ENCODE results near the gene CYP1A1. TPM values are rescaled to one million over a fixed set of nuclear protein-coding genes. Genes with fewer than 3 reads are reported as not detected.

CYP1A1 gene
- total and polyA plus RNA-seq, 2 of the 13 experiments (the other 11 are each of a cell fraction or from before 2014, with no cell fraction given), result 7.9 to 8.0 TPM

- H3K4me2 ChIP-seq (ENCODE audit: low read depth, low read length), result peak overlapping the region; percentile 87
- CTCF ChIA-PET (ENCODE audit: low intra/inter-chr PET ratio, low total read pairs), result interaction anchor here (0.8 to 5.8 kb wide), 8 partner anchors 28 to 150 kb away, joined by 3 to 59 read pairs (median 5); no protein-coding TSS in a partner anchor
- TF ChIP-seq ZNF260 (CRISPR knock-in tag; IDR thresholded peaks at IDR 0.05; ENCODE audit: borderline replicate concordance, low read depth) (no peak), ZFP37 (CRISPR knock-in tag; IDR thresholded peaks at IDR 0.05; ENCODE audit: borderline replicate concordance) (no peak), SATB2 (CRISPR knock-in tag; IDR thresholded peaks at IDR 0.05) (no peak), BHLHE40 (IDR thresholded peaks at IDR 0.05; ENCODE audit: low read length) (no peak), ZNF430 (CRISPR knock-in tag; IDR thresholded peaks at IDR 0.05) (0 out of 2 replicates have a peak, but pooled peaks have one; percentile 22), STAG1 (CRISPR knock-in tag; IDR thresholded peaks at IDR 0.05) (peak; percentile 97), AHR (CRISPR knock-in tag; IDR thresholded peaks at IDR 0.05) (no peak), EZH2 (conservative IDR thresholded peaks at IDR 0.05; ENCODE audit: low read depth, low read length) (no peak), SYNCRIP (IDR thresholded peaks at IDR 0.05; ENCODE audit: insufficient read depth, low read depth, low read length) (no peak), ZBTB7A (CRISPR knock-in tag; IDR thresholded peaks at IDR 0.05) (0 out of 2 replicates have a peak, but pooled peaks have one; percentile 46), SAP130 (CRISPR knock-in tag; IDR thresholded peaks at IDR 0.05; ENCODE audit: low read depth) (peak; percentile 50; the same call in 1 of the 2 replicates), ZFAT (CRISPR knock-in tag; conservative IDR thresholded peaks at IDR 0.05) (no peak), ZNF549 (CRISPR knock-in tag; IDR thresholded peaks at IDR 0.05) (no peak), KDM4B (CRISPR knock-in tag; IDR thresholded peaks at IDR 0.05) (no peak), ZNF207 (IDR thresholded peaks at IDR 0.05; ENCODE audit: borderline replicate concordance) (no peak), MEF2D (CRISPR knock-in tag; IDR thresholded peaks at IDR 0.05) (0 out of 2 replicates have a peak, but pooled peaks have one; percentile 33), ZBTB20 (CRISPR knock-in tag; IDR thresholded peaks at IDR 0.05; ENCODE audit: borderline replicate concordance, low read depth) (0 out of 2 replicates have a peak, but pooled peaks have one; percentile 45), MNT (IDR thresholded peaks at IDR 0.05) (peak; percentile 91), TFDP1 (CRISPR knock-in tag; IDR thresholded peaks at IDR 0.05; ENCODE audit: borderline replicate concordance) (peak; percentile 27; the same call in 1 of the 2 replicates), ZSCAN30 (CRISPR knock-in tag; IDR thresholded peaks at IDR 0.05) (no peak), CCAR2 (optimal IDR thresholded peaks at IDR 0.05; ENCODE audit: low read depth, low read length) (no peak), ZNF343 (CRISPR knock-in tag; IDR thresholded peaks at IDR 0.05) (no peak)
- TF ChIP-seq, protein P1, sequence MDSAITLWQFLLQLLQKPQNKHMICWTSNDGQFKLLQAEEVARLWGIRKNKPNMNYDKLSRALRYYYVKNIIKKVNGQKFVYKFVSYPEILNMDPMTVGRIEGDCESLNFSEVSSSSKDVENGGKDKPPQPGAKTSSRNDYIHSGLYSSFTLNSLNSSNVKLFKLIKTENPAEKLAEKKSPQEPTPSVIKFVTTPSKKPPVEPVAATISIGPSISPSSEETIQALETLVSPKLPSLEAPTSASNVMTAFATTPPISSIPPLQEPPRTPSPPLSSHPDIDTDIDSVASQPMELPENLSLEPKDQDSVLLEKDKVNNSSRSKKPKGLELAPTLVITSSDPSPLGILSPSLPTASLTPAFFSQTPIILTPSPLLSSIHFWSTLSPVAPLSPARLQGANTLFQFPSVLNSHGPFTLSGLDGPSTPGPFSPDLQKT (CRISPR knock-in tag; IDR thresholded peaks at IDR 0.05; ENCODE audit: borderline replicate concordance), result no peak
Measured at GRCh38 chr15:74768771-74769342, 43.5 kb upstream of the CYP1A1 start.

More at GRCh38 chr15:74768771-74769342, 43.5 kb upstream of the CYP1A1 start:
- ATAC-seq (peak; percentile 31), FAIRE-seq (peak; percentile 73), DNase-seq (ENCODE audit: low spot score) (peak; percentile 55)
- H4K20me1 ChIP-seq (ENCODE audit: insufficient read depth, low read length), result no peaks in the 10 kb centered on the region
- H2AFZ ChIP-seq (ENCODE audit: low read length), result no peak overlapping the region
- in situ Hi-C loops (cut with HindIII; ENCODE audit: extremely low pct_ligation_motif_present, low pct_unique_long_range_greater_than_20kb), result loop anchor here (5.0 kb wide), 2 partner anchors 132 to 397 kb away; no protein-coding TSS in a partner anchor
- no peak overlapping the region for H3K27ac ChIP-seq (ENCODE audit: extremely low read length, insufficient read depth, low read length)
- H3K36me3 ChIP-seq (replicated peaks in 1 of 2; ENCODE audit: control insufficient read depth in 1 of 2, insufficient read depth in 2 of 2, low read length in 2 of 2), result no peaks in the 10 kb centered on the region
- H3K27me3 ChIP-seq (ENCODE audit: control insufficient read depth in 1 of 2, insufficient read depth in 2 of 2, low read length in 2 of 2), result no peaks in the 10 kb centered on the region
- H3K9me3 ChIP-seq (ENCODE audit: low read length), result no peaks in the 10 kb centered on the region
- peaks cover 36% of the 10 kb centered on the region for H3K4me1 ChIP-seq (ENCODE audit: insufficient read depth, low read length)
- WGBS (ENCODE audit: low lambda C conversion rate), result 4% methylated on average over 8 of the region's 9 CpGs
- no peak overlapping the region for H3K9ac ChIP-seq (ENCODE audit: insufficient read depth, low read depth, low read length)
- BruUV-seq (replicated peaks), result no TSS peak
- H3K79me2 ChIP-seq (ENCODE audit: insufficient read depth, low read length), result no peaks in the 10 kb centered on the region
- POLR2A ChIA-PET, result interaction anchor here (0.6 to 2.3 kb wide), 8 partner anchors 9 to 137 kb away, joined by 4 to 13 read pairs (median 7); partner anchors contain the start of gene CYP1A1
- peak overlapping the region; percentile 27 to 58 (median 44); a peak in 5 of 6 replicates for H3K4me3 ChIP-seq (replicated peaks in 1 of 3; ENCODE audit: insufficient read depth in 1 of 3, low read depth in 2 of 3, low read length in 3 of 3)
- intact Hi-C loops (cut with micrococcal nuclease; ENCODE audit: unreplicated experiment), result loop anchor here (10.0 kb wide), 1 partner anchor 64 kb away; no protein-coding TSS in a partner anchor
